Activated CD4-positive, alpha-beta T cell treated with anti-CD3 and anti-CD28 coated beads, Interleukin-2, amount 50 U/mL, for 4 hours (primary cell): ENCODE data around the gene ZPR1.
"Not testable (repeated sequence)": the region's sequence is repeated elsewhere in the genome, so short reads cannot be mapped to it uniquely, and the experiment has no call there.

ENCODE experiments used
- DNase-seq, 2 experiments: peaks; one replicate each; pipeline ENCODE4 v3.0.0-alpha.2; 2020

ZPR1 gene

DNA sequence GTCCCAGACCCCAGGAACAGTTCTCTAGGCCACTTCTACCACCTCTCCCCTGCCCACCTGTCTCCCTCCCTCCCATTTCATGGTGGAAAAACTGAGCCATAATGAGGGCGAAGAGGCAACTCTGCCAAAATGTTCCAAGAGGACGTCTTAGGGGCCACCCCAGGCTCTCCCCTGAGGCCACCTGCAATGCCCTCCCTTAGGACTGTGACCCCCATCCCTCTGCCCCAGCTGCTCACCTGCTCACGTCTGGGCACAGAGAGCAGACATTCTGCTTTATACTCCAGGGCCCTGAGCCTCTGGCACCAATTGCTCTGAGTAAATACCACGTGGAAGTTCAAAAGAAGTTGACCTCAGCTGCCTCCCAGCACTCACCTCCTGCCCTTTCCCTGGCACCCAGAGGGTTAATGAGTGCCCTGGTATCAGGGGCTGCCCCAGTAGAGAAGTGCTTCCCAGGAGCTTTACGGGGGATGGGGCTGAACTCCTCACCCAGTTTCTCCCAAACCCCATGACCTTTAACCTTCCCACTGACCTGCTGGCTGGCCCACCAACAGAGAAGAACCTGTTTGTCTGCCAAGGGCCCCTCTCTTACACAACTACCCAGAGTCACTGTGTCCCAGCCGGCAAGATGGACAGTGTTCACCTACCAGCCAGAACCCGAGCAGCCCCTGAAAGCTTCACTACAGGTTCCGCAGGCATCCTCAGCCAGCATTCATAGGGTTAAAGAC, 4.5 kb upstream of the ZPR1 start:
- no peak for DNase-seq

DNA sequence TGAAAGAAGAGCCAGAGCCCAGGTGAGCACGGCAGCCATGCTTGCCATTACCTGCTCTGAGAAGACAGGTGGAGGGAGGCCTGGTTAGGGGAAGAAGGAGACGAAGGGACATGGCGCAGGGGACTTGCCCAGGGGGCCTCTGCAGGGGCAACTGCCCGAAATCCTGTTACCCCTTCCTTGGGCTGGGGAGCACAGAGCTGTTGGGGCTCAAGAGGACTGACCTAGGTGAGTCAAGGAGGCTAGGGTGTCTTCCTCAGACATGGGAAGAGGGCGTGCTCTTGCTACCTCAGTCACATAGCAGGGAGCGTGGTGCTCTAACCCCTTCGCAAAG, 4.0 kb upstream of the ZPR1 start, which contains the start of gene APOA5:
APOA5 (minus strand) TSS at position 67 of the 331 bp plus-strand sequence; CDS start at position 48, 19 bp downstream.
- no peak for DNase-seq

DNA sequence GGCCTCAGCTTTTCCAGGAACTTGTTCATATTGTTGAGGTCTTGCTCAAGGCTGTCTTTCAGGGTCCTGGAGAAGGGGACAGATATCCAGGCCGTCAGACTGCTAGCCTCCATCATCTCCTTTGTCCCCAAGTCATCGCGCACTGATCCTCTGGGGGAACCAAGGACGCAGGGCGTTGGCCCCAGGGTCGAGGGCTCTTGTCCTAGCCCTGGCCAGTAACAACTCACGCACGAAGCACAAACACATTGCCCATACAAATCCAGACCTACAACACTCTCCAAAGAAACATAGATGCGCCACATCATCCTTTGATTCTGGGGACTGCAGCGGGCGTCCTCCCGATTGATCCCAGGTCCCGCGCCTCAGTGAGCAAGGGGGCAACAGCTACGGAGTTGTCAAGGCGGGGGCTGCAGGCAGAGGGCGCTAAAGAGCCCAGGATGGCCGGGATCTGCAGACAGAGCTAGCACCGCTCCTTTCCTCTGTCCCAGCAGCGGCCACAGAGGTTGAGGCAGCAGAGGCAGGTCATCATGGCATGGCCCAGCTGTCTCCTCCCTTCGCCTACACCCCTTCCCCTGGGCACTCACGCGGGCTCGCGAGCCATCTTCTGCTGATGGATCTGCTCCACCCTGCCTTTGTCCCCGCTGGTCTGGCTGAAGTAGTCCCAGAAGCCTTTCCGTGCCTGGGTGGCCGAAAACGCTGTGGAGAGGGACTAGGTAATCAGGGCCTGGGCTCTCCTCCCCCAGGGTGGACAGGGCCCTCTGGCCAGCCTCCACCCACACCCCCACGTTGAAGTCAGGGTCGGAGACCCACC, 3.4 kb upstream of the ZPR1 start:
- peak; percentile 71 to 74 for DNase-seq

DNA sequence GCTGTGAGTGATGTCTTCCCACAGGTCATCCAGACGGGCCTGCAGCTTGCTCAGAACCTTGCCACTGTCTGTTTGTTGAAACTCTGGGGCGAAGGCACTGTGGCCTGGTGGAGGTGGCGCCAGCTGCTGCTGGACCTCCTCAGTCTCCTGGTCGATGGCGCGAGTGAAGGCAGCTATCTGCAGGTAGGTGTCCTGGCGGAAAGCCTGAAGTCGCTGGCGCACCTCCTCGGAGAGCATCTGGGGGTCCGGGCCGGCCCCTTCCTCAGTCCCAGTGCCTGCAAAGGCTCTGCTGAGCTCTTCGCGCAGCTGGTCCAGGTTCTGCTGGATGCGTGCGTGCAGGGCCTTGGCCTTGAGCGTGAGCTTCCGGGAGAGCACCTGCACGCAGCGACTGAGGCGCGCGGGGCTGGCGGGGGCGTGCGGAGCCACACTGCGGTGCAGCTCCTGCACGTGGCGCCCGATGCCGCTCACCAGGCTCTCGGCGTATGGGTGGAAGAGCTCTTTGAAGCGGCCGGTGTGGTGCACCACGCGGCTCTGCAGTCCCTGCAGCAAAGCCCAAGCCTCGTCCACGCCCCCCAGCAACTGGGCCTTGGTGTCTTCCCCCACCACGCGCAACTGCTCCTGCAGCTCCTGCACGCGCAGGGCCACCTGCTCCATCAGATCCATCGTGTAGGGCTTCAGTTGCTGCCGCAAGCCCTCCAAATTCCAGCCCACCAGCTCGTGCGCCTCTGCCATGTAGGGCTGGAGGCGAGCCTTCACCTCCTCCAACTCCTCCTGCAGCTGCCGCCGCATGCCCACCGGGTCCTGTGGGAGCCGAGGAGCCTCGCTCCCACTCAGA, 2.6 kb upstream of the ZPR1 start:
- DNase-seq, result no peak

DNA sequence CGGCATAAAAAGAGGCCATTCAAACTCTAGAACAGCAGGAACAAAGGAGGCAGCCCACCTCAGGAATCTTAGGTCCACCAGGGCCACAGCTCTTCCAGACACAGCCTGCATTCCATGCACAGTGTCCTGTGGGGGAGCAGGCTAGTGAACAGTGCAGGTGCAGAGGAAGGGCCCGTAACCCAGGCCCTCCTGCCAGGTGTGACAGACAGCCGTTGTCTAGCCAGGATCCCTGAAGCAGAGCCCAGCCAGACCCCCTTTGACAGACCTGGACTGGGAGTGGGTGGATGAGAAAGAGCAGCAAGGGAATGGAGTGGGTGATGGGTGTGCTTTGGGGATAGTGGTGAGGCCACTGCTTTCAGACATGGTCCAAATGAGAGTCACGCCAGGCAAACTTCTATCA, 1.2 kb upstream of the ZPR1 start:
- no peak for DNase-seq

DNA sequence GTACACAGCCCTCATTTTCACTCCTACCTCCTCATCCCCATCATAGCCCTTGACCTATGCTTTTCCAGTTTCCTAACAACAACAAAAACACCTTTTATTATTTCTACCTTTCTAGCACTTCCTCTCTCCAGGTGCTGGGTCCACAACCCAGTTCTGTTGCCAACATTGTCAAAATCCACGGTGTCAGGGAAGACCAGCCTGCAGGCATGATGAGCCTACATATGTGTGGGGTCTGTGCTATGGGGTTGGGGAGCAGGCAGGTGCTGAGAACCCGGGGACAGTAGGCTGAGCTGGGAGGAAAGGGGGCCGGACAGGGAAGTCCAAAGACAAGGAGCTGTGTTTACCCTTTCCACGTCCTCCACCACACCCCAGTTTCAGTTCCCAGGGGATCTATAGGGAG, 711 bp upstream of the ZPR1 start:
- DNase-seq, result no peak

DNA sequence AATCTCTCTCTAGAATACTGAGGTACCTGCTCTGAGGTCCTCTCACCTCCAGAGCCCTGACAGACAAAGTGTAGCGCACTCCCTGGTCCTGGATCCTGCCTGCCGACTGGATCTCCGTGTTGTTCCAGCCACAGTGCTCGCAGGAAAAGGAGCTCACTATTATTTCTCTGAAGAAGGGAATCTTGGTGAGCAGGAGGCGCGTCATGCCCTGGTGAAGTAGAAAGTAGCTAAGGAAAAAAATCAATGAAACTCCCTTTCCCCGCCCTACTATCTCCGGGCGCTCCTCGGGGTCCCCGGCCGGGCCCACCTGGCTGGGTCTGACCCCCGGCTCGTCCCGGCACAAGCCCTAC, 412 bp downstream of the ZPR1 start:
- DNase-seq, result no peak

DNA sequence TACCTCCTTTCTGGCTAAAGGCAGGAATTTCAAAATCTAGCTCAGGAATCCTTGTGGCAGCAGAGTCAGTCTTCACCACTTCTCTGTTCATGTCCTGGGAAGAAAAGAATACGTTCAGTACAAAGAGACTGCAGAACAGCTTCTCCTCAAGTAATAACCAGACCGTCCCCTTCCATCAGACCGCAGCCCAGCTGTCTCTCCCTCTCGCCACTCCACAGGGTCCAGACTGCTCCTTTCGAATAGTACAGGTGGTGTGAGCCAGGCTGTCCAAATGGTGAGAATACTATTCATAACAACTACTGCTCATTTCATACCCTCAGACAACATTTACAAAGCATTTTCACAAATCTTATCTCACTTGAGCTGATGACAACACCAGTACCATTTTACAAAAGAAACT, 857 bp downstream of the ZPR1 start:
- DNase-seq, result no peak

DNA sequence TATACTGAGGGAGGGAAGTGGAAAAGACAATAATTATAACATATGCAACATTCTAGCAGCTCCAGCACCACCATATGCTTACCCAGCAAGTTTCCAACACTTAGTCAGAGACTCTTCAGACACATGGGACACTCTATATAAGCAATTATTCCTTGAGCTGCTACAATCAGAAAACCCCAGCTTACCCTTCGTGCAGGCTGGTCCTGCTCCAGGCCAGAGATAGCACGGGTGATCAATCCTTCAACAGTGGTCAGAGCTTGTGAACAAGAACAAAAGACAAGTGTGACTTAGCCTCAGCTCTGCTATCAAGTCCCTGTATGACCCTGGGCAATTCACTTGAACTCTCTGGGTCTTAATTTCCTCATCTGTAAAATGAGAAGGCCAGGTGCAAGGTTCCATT, 1.5 kb downstream of the ZPR1 start:
- DNase-seq, result no peak

DNA sequence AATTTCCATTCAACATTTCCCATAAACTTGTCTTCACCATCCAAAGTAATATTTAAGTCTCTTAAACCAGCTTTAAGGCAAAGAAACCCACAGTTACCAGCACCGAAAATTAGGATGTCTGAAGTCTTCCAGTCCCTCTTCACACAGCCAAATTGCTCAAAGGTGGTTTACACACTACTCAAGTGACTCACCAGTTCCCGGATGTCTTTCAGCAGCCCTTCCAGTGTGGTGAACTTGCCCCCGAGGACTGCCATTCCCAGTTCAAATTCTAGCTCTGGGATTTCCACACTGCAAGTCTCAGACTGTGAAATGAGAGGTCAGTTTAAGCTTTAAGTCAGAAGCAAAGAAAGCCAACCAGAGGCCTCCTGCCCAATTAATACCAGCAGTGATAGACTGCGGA, 5.1 kb downstream of the ZPR1 start:
- DNase-seq, result no peak

DNA sequence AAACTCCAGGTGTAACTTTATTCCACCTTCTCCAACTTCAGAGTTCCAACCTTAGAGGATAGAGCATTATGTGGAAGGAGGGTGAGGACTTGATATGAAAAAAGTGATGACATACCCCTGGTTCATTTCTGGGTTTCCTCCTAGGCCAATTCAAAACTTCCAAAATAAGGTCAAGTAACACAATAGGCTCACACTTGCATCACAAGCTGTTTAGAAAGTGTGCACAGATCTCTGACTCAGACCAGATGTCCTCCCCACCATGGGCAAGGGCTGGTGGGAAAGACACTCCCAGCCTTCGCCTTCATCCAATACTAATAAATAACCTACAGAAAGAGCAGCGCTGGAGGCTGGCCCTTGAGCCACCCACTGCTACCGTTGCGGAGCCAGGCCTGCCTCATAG, 9.3 kb downstream of the ZPR1 start:
- DNase-seq, result no peak

DNA sequence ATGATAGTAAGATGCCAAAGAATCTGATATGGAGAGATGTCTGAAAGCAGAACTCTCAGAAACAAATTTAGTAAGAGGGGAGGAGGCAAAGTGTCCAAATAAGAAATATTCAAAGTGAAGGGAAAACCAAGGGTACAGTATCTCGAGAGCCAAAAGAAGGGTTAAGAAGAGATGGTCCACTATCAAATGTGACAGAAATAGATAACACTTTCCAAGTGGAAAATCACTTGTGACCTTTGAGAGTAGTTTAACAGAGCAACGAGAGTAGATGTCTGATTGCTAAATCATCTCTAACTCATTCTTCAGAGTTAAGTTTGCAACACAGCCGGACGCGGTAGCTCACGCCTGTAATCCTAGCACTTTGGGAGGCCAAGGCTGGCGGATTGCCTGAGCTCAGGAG, 10.8 kb downstream of the ZPR1 start:
- no peak for DNase-seq

DNA sequence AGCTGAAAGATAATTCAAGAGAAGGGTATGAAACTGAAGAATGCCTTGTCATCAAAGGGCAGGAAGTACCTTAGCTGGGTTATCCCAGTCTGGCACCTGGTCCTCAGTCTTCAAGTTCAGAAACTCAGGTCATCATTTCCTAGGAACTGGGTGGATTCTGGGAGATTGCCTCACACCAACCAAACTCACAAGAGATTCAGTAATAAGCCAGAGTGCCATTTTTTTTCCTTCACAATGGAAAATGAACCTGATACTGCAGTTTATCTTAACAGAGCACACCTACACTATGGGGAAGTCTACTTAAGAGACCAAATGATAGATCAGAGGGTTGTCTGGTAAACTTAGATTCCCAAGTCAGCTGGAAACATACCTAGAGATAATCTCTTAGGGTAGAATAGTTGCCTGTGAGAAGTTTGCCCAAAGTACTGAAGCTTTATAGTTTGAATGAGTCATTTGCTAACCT, 11.3 kb downstream of the ZPR1 start:
- DNase-seq, result no peak

DNA sequence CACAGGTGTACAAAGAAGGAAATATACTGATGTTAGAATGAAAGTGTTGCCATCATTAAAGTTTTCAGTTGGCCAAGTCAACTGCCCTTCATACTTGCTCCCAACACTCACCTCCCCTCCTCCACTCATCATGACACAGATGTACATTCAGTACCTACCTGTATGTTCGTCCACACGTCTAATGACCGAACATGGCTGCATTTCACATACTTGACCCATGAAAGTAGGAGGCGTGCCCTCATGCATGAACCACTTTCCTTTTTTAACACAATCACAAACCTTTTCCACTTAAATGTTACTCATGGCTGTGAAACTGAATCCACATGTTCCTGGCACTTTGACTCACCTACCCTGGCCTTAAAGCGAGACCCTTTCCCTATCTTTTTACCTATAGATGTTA, 11.8 kb downstream of the ZPR1 start:
- DNase-seq, result no peak

DNA sequence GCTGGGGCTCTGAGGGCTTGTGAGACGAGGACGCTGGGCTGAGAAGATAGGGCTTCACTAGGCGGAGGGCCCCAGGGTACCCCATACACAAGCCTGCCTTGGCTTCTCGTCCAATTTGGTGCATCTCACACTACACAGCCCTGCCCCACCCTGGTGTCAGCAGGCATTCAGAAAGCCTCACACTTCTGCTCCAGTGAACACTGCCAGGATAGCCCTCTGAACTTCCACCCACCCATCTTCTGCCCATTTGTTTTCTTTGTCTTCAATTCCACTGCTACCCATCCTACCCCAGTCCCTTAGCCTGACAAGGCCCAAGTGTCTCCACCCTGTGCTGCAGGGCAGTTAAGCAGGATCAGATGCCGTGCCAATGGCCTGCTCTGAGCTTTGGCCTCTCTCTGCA, 13.2 kb downstream of the ZPR1 start:
- no peak for DNase-seq

DNA sequence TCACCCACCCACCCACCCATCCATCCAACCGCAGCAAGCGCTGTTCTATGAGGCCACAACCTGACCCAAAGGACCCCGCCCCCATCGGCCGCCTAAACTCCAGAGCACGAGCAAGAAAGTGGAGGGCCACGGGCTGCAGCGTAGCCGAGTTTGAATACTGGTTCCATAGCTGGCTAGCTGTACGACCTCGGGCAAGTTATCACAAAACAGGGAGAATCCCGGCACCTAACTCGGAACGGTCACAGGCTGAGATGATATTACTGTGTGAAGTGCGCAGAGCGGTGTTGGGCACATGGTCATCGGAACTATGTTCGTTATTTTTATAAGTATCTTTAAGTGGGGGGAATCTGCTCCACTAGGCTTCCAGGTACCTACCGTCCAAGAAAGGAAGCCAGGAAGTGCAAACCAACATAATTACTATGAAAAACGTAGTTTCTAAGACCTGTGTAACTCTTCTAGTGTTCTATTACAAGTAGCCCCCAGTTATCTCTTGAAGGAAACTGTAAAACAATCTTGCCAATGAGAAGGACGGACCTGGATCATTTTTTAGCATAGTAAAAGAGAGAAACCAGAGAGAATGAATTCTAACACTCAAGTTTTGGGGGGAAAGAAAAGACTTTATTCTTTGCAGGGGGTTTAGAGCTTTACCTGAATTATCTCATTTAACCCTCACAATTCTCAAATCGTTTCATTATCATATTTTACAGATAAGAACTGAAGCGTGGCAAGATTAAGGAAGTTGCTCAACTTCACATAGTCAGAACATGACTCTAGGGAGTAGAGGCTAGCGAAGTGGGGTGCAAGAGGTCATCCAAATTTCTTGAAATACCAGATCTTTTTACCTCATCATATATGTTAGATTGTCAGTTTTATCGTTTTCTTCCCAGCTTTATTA, 14.4 kb downstream of the ZPR1 start:
- DNase-seq, result no peak

DNA sequence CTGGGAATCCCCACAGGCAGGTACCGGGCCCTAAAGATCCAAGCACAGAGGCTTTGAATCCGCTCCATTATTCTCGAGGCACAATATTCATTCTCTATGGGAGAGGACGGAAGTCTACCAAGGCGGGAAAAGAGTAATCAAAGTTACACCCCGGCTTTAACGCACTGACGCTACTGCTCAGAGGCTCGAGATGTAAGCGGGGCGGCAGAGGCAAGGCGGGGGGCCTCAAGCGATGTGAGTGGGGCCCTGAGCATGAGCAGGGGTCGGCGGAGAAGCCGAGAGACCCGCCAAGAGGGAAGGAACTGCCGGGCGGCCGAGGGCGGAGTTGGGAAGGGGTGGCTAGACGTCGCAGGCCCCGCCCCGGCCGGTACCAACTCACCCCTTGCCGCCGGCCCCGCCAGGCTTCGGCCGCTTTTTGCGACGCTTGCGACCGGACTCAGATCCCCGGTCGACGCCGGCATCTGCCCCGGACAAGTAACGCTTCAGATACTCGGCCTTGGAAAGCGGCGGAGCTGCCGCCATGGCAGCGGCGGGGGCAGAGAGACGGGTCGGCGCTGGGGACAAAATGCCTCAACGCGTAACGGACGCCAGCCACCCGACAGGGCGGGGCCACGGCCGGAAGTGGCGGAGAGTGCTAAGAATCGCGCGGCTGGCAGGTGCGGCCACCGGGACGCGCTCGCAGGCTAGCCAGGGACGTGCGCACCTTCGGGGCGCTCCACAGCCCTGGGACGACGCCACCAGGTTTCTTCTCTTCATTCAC, 15.2 kb downstream of the ZPR1 start, which contains the start of gene BUD13:
BUD13 (minus strand) TSS at position 545 of the 760 bp plus-strand sequence; CDS start at position 522, 23 bp downstream.
- peak; percentile 91 to 93 for DNase-seq

DNA sequence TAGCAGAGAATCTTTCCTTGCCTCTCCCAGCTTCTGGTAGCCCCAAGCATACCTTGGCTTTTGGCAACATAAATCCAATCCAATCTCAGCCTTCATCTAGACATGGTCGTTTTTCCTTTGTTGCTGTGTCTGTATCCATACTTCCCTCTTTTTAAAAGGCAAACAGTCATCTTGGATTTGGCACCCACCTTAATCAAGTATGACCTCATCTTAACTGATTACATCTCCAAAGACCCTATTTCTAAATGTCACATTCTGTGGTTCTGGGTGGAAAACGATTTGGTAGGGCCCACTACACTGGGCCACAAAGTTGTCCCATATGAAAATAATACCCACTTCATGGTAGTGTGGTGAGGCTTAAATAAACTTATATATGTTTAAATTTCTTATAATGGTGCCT, 15.9 kb downstream of the ZPR1 start:
- no peak for DNase-seq

DNA sequence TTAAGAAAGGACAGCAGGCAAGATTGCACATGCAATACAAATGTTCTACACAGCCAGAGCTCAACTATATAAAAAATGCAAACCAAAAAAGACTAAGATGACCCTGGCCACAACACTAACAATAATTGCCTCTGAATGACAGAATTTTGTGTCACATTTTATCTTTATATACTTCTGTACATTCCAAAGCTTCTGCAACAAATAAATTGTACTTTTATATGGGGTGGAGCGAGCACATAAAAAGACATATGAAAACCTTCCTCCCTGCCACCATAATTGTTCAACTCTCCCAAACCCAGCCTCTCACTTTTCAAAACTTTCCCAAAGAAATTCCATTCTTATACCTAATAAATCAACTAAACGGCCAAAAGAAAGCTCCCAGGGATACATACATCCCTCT, 25.7 kb downstream of the ZPR1 start:
- DNase-seq, result no peak

DNA sequence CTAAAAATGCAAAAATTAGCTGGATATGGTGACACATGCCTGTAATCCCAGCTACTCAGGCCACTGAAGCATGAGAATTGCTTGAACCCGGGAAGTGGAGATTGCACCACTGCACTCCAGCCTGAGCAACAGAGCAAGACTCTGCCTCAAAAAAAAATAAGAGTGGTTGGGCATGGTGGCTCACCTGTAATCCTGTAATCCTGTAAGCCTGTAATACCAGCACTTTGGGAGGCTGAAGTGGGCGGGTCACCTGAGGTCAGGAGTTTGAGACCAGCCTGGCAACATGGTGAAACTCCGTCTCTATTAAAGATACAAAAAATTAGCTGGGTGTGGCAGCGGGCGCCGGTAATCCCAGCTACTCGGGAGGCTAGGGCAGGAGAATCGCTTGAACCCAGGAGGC, 31.8 kb downstream of the ZPR1 start:
- not testable (repeated sequence) for DNase-seq

DNA sequence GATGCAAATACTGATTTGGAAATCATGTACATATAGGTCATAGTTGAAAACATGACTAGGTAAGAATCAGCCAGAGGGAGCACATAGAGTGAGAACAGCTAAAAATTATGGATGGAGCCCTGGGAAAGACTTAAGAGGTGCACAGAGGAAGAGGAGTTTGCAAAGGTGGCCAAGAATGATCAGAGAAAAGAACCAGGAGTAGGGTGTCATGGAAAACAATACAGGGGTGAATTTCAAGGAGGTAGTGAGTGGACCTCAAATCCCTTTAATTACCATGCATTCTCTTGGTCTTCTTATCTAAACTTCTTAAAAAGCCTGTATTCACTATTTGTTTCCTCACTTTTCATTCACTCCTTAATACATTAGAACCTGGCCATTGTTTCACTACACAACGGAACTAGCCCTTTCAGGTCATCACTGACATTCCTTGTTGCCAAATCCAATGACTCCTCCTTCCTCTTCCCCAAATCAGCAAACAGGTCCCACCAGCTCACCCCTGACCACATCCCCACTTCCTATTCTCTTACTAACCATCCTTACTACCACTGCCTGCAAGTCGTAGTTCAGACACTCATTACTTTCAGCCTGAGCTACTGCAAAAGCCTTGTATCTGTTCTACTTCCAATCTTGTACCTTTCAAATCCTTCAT, 37.6 kb downstream of the ZPR1 start:
- DNase-seq, result no peak
